TTC549 (cell line): Measurements from ENCODE around the gene CACNA2D4.

Experiments used
- FAIRE-seq: peaks from 2 replicates; lab custom pipeline; 2012; peaks lifted over from hg19 to GRCh38; lab: Jason Lieb, UNC

Gene CACNA2D4

DNA sequence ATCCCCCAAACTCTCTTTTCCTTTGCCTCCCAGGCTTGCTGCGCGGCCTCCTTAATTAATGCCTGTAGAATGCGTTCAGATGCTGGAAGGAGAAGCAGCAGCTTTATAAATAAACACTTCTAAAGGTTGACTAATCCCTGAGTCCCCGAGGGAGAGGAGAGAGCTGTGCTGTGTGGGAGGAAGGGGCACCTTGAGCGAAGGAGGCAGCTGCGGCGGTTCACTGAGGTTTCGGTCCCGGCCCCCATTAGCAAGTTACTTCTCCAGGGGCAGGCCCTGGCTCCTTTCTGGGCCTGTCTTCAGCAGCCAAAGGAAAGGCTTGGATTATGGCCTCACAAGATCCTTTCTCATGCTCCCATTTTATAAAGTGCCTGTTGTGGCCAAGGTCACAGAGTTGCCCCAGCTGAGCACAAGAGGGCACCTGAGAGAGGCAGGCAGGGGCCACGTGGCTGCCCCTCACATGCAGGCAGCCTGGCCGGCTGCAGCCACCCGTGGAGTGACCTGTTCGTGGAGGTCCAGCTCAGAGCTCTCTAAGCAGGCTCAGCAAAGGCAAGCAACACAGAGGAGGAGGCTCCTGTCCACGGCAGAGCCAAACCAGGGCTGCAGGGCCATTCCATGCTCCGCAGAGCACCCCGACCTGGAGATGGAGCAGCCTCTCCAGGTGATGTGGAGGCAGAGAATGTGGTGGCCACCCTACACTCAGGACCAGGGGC, 15.0 kb upstream of the CACNA2D4 start:
- no peak for FAIRE-seq

DNA sequence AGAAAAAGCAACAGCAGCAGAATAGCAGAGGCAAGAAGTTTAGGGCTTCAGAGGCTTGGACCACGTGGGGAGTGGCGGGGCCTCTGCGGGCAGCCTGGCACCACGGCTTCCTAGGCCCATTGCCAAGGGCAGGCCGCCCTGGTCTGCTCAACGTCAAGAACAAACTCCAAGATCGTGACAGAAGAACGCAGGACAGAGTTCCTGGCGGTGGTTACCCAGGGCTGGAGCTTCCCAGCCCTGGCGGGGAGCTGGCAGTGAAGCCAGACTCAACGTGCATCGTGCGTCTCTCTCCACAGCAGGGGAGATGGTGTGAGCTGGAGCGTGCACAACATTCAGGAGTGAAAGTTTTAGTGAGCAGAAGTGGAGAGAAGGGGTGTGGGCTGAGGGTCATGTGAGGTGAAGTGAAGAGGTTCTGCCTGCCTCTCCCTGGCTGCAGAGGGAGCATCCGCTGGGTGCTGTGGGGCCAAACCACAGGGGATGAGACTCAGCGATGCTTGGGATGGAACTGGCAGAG, 13.9 kb upstream of the CACNA2D4 start:
- FAIRE-seq: no peak

DNA sequence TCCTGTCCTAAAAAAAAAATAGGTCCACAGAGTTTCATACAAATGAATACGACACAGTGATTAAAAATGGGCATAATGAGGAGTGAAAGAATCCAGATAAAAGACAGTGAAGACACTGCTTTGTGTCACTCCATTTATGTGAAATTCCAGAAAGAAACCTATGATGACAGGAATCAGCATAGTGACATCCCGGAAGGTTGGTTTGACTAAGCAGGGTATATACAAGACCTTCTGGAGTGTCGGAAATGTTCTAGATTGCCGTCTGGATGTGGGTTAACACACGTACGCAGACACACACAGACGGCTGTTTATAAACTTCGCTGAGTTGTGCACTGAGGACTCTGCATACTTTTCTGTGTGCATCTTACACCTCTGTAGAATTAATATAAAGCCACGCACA, 13.2 kb upstream of the CACNA2D4 start:
- no peak for FAIRE-seq

DNA sequence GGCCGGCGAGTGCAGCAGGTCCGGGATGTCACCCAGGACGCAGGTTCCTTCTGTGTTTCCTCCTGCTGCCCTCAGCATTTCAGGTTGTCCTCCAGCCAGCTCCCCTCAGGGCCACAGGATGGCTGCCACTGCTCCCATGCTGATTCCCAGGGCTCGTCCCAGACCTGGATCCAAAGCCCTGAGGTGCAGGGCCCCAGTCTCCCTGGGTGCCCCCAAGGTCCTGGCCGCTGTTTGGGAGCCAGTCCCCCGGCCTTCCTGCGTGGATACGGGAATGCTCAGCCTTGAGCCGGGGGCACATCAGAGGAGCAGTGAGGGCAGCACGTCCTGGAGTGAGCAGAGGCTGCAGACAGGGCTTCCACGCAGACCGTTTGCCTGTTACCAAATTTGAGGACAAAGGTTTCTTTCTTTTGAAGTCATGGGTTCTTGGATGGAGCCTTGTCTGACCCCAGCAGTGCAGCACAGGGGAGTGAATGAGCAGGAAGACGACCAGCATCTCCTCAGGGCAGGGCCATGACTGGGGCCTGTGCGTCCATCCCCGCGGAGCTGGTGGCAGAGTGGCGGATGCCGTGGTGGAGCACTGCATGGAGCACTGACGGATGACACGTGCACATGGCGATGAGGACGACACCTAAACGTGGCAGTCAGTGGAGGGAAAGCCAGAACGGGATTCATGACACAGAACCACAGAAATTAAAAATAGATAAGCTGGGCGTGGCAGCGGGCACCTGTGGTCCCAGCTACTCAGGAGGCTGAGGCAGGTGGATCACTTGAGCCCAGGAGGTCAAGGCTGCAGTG, 12.5 kb upstream of the CACNA2D4 start:
- FAIRE-seq: no peak

DNA sequence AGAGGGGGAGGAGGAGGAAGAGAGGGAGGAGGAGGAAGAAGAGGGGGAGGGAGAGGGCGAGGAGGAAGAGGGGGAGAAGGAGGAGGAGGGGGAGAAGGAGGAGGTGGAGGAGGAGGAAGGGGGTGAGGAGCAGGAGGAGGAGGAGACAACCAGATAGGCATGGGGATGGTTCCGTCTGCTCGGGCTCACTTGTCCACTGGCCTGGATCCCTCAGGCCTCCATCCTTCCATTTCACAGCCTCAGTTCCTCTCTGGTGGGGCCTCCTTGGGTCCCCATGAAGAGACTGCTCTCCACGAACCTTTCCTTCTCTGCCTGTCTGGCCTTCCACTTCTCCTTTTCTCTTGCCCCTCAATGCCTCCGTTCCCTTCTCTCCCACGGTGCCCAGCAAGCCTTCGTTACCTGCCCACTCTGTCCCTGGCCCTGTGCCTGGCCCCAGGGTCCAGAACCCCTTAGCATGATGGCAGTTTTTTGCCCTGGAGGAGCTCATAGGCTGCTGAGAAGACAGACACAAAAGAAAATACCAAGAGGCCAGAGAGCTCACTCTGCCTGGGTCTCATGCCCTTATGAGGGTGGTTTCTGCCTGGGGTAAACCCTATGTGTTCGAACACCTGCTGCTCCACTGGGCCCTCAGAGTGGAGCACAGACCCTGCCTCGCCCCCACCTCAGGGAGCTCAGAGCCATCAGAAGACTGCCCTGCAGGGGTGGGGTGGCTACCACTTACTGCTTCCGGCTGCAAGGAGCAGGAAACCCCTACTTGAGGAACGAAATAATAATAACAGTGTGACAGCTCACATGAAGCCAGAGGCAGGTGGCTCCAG, 11.7 kb upstream of the CACNA2D4 start:
- FAIRE-seq: no peak

DNA sequence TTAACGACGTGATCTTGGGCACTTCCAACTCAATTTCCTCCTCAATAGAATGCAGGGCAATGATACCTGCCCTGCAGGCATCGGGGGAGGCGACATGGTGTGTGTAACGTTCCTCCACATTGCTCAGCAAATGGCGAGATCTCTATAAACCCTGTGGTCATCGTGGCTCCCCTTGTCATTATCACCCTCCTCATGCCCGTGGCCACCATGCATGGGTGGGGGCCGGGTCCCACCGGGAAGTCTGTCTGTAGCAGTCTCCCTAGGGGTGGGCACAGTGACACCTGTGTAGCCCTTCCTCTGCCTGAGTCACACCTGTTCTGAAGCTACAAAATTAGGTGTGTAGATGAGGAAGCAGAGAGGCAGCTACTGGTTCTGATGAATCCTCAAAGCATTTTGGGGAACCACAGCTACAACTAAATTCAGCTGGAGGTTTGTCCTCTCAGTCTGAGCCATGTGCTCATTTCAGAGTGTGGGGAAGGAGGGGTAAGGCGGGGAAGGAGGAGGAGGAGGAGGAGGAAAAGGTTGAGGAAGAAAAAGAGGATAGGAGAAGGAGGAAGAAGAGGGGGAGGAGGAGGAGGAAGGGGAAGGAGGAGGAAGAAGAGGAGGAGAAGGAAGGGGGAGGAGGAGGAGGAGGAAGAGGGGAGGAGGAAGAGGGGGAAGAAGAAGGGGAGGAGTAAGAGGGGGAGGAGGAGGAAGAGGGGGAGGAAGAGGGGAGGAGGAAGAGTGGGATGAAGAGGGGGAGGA, 11.0 kb upstream of the CACNA2D4 start:
- FAIRE-seq: no peak

DNA sequence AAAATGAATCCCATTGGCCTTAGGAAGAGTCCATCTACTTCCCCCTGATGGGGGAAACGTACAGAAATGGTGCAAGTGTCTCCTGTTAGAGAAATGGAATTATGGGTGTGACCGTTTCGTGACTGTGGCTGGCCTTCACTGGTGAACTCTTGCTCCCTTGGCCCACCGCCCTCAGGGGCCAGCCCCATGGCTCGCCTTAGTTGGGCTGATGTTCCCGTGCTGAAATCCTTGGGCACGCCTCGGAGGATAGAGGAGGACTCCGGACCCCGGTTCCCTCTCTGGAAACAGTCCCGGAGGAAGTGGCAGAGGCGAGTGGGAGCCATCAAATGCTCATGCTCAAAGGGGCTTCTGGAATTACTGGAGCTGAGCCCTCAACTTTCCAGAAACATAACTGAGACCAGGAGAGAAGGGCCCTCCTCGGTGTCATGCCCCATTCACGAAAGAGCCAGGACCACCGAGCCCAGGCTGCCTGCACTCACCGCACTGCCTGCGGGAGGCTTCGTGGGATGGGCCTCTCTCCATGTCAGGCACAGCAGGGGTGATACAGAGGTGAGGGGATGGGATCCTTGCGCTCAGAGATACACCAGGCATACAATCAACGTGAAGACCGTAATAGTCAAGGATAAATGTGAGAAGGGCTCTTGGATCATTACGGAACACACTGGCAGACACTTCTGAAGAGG, 10.1 kb upstream of the CACNA2D4 start:
- FAIRE-seq: no peak

DNA sequence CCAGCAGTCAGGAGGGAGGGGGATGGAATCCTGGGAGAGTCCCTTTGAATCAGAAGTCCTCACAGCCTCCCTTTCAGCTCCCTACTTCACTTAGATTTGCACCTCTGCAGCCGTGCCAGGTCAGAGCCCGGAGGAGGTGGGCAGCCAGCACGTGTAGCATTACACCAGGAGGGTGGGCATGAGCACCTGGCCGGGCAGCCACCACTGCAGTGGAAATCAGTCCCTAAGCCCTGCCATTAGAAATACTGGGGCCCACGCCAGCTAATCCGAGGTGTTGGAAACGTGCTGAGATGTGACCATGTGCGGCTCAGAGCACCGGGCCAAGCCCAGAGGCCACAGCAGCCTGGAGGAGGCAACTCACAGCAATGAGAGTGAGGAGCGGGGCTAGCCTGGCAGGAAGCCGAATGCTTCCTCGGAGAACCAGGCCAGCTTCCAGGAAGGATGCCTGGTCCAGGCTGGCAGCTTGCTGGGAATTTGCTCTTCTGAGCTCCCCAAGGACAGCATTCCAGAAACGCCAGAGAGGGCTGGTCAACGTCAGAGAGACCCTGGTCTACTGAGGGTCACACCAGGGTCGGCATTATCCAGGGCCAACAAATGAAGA, 9.4 kb upstream of the CACNA2D4 start:
- FAIRE-seq: no peak

DNA sequence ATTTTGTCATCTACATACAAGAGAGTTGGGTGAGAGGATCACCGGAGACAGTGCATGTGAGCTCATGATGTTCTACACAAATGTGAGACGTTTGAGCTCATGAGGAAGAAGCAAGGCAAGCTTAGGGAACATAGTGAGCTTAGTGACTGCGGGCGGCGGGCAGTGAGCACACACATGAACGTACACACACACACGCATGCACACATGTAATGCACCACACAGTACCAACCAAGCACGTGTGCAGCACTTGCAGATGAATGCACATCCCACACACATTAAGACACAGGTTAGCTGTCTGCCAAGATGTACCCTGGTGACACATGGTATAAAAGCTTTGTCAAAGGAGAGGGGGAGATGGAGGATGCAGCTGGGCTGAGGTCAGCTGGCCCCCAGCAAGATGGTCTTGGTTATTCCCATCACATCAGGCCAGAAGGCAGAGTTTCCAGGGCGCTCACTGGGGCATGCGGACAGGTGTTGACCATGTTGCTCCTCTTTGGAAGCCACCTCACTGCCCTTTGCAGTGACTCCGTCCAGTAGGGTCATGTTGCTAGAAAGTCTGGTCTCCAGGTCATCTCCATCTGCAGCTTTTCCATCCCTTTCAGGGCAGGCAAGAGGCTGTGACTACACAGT, 8.7 kb upstream of the CACNA2D4 start:
- FAIRE-seq: no peak

DNA sequence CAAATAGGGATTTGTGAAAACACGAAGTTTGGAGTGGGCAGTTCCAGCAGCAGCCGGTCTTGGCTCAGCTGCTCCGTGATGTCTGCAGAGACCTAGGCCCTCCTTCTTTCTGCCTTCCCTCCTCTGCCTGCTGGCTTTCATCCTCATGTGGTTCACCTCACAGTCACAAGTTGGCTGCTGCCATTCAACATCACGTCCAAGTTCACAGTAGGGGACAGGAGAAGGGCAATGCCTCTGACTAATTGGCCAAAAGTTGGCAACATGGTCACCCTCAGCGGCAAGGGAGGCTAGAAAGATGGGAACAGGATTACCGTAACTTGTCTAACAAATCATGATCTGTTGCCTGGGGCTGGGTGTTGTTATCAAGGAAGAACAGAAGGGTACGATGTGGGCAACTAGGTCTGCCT, 7.8 kb upstream of the CACNA2D4 start:
- FAIRE-seq: no peak

DNA sequence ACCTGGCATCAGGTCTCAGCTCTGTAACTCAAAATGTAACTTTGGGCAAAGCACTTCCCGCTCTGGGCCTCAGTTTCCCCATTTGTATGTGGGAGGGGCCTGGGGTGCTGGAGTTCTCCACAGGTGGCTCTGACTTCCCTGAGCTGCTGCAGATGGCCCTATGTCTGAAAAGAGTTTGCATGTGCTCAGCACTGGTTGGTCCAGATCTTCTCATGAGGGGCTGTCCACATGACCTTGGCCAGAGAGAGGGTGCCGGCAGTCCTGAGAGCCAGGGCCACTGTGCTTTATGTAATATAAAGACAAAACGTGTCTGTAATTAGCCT, 7.2 kb upstream of the CACNA2D4 start:
- FAIRE-seq: no peak

DNA sequence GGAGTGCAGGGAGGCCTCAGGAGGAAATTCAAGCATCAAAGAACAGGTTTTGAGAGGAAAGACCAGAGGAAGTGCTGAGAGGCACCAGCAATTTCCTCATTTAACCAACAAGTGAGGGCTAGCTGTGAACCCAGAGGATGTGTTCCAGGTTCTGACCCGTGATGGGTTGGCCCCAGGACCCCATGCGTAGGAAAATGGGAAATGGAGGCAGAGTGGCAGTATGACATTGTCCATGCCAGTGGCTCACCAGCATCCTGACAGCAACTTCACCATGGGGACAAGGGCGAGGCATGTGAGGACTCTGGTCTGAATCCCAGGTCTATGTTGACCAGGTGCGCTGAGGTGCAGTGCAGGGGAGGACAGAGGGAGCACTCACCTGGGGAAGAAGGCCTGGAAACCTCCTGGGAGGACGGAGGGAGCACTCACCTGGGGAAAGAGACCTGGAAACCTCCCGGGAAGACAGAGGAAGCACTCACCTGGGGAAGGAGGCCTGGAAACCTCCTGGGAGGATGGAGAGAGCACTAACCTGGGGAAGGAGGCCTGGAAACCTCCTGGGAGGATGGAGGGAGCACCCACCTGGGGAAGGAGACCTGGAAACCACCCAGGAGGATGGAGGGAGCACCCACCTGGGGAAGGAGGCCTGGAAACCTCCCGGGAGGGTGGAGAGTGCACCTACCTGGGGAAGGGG, 6.7 kb upstream of the CACNA2D4 start:
- FAIRE-seq: no peak

DNA sequence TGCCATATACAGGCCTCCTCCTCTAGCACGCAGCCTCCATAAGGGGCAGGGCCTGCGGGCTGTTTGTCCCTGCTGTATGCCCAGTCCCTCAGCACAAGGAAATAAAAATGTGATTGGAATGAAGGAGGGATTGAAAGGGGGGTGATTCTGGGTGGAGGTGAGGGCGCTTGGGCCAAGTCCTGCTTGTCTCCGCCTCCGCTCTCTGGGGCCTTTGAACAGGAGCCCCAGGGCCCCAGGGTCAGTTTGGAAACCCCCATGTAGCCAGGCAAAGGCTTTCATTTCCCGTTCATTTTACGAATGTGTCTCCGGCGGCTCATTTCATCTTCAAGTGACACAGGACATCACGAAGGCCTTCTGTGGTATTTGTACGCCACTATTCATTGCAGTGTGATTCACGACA, 4.5 kb upstream of the CACNA2D4 start:
- FAIRE-seq: no peak

DNA sequence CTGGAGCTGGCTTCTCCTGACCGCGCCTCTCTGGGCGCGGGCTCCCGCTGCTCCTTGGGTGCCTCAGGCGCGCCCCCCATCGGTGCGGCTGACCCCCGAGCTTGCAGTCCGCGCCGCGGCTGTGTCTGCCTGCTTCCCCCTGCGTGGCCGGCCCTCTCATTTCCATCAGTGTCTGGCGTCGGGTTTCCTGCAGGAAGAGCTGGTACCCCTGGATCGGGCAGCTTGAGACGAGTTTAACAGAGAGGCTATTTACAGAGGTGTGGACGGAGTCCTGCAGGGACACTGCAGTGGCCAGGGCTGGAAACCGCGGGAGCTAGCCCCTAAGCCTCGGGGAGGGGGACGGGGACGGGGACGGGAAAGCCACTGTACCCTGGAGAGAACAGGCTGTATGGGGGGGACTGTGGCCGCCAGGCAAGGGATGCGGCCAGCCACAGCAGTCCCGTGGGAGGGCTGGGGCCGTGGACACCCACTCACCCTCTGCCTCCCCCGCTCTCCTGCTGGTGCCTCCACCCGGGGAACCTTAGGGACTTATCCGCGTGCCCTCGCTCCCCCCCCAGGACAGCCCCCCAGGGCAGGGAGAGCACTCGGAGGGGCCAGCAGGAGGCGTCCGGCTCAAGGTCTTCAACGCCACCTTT, 3.7 kb upstream of the CACNA2D4 start:
- FAIRE-seq: no peak

DNA sequence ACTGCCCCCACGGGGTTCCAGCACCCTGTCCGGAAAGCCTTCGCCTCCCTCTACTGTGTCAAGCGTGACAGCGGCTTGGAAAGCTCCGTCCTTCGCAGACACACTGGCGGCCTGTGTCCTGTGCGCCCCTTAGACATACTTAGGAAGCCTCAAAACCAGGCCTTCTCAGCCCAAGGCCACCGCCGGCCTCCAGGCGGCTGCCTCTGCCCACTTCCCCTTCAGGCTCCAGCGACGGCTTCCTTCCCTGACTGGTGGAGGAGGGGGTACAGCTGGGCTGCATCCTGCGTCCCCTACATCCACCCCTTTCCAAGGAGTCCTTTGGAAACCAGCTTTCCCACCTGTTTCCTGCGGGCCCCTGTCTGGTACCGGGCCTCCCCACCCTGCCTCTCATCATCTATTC, 2.5 kb upstream of the CACNA2D4 start:
- no peak for FAIRE-seq

DNA sequence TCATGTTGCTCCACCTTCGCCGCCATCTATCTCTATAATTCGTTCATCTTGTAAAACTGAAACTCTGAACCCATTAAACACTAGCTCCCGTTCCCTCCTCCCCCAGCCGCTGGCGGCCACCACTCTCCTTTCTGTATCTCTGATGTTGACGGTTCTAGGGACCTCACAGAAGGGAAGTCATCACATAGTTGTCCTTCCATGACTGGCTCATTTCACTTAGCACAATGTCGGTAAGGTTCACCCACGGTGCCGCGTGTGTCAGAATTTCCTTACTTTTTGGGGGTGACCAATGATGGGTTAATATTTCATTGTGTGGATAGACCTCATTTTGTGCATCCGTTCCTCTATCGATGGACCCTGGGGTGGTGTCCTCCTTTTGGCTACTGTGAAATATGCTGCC, 2.0 kb upstream of the CACNA2D4 start:
- FAIRE-seq: no peak

DNA sequence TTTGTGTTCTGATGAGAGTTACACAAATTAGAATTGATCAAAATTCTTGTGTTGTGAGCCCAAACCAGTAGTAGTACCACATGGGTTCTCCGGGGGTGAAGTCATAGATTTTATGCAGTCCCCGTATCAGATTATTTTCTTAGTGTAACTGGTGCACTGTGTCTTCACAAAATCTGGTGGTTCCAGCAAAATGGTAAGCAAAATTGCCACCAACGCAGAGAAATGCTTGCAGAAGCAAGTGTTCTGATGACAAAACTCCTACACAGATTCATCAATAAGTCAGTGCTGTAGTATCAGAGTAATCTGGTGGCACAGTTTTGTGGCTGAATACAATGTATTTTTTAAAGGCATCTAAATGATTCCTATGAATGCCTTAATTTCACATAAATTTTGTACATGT, 1.3 kb upstream of the CACNA2D4 start:
- no peak for FAIRE-seq

DNA sequence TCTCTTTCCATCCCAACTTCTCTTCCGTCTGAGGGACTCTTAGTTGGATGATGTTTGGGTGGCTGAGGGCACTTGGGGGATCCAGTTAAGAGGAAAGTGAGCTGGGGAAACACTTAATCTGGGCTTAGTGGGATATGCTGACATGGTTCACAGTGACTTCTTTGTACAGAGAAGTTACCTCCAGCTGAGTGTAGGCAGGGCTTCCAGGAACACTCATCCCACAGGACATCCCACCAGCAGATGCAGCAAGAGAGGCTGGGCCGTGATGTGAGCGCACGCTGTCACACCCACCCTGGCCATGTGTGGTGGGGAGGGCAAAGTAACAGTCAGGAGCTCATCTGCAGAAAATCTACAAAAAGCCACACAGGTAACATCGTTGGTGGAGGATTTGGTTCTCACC, 832 bp upstream of the CACNA2D4 start:
- FAIRE-seq: no peak

DNA sequence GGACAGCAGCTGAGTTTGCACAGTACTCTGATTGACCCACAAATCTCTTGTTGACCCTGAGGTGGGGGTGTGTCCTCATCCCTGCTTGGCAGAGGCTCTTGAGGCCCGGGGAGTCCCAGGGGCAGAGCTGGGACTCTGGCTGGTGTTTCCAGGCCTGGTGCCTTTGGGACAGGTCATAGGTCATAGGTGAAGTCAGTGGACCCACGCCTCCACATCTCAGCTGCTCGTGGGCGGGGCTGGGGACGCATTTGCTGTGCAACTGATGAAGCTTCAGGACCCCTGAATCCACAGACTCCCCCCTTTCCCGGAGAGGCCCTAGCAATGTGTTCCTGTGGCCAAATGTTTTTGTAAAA, 408 bp upstream of the CACNA2D4 start:
- FAIRE-seq: no peak
